ENCODE data around the gene DUSP10.

DNA sequence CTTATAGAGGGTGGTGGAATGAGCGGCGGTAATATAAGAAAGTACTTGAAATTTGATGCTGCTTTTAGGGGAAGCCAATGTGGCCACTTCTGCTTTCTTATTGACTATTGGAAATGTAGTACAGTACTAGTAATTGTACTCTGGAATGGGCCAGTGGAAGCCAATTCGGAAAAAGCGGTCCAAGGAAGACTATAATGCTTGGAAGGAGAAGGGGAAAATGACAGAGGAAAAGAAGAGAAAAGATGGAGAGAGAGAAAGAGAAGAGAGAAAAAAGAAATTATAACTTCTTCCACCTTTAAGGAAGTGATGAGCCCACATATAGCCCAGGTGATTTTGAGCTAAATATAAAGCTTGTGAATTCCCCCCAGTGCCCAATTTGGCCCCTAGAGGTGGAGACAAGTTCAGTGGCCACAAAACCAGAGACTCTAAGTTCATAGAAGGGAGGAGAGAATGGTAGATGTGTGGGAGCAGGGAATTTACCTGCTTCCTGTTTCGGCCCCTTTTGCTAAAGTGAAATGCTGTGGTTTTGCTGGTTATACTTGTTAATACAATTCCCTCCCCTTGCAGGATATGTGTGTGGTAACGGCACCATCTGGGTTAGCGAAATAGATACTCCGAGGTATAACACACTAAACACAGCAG is 35.7 kb upstream of the DUSP10 start:
- TF ChIP-seq, protein P1, sequence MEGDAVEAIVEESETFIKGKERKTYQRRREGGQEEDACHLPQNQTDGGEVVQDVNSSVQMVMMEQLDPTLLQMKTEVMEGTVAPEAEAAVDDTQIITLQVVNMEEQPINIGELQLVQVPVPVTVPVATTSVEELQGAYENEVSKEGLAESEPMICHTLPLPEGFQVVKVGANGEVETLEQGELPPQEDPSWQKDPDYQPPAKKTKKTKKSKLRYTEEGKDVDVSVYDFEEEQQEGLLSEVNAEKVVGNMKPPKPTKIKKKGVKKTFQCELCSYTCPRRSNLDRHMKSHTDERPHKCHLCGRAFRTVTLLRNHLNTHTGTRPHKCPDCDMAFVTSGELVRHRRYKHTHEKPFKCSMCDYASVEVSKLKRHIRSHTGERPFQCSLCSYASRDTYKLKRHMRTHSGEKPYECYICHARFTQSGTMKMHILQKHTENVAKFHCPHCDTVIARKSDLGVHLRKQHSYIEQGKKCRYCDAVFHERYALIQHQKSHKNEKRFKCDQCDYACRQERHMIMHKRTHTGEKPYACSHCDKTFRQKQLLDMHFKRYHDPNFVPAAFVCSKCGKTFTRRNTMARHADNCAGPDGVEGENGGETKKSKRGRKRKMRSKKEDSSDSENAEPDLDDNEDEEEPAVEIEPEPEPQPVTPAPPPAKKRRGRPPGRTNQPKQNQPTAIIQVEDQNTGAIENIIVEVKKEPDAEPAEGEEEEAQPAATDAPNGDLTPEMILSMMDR (IDR thresholded peaks at IDR 0.05) = no peak
- TF ChIP-seq POLR2AphosphoS5 (IDR thresholded peaks at IDR 0.05) = no peak
- TF ChIP-seq POLR2A (IDR thresholded peaks at IDR 0.05) = no peak
